ENCODE measurements around the gene NR3C2.

DNA sequence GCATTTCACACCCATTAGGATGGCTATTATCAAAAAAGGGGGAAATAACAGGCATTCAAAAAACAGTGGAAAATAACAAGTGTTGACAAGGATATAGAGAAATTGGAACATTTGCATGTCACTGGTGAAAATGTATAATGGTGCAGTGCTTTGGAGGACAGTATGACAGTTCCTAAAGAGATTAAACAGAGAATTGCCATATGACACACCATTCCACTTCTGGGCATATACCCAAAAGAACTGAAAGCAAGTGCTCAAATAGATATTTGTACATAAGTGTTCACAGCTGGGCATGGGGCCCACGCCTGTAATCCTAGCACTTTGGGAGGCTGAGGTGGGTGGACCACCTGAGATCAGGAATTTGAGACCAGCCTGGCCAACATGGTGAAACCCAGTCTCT is 348.1 kb downstream of the NR3C2 start:
- TF ChIP-seq EZH2 (IDR thresholded peaks at IDR 0.05; ENCODE audit: borderline replicate concordance, low read depth, low read length, poor library complexity, severe bottlenecking) (no peak), CTCF (conservative IDR thresholded peaks at IDR 0.05; ENCODE audit: low read depth, low read length) (no peak)

Measured in A673 (cell line).